ENCODE measurements around the gene OR7E24. TPM values are rescaled to one million over a fixed set of nuclear protein-coding genes. Genes with fewer than 3 reads are reported as not detected.

The OR7E24 gene
- total RNA-seq (2022; extraction: Qiagen RNA extraction): not detected in 5 replicates

GRCh38 chr19:9250630-9251029 lies at the start of gene OR7E24:
TSS of gene OR7E24 (plus strand) at chr19:9250930. CDS start at chr19:9251044, 114 bp downstream.

DNA sequence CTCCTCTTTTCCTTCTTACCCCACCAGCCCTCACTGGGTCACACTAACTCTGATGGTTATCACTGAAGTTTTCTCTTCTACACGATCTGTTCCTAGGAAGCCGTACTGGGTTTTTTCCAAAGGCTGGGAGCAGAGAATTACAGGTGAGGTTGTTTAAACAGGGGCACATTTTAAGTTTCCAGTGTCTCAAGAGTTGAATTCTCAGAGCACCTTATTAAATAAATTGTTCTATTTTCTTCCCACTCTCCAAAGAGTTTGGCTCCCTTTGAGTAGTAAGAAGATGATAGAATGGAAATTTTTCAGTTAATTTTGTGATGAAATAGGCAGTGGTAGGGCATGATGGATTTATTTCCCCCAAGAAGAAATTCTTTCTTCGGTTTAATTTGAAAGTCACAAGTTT lies 31.2 kb upstream of the OR7E24 start, which contains the start of gene OR7D4:
OR7D4 (minus strand) TSS at position 101 of the 400 bp plus-strand sequence. CDS start 4,752 bp downstream, outside the sequence.

Other genes with a start within 250 kb of the OR7E24 start
- gene MUC16, start 240.5 kb upstream of the OR7E24 start, total RNA-seq (2022; extraction: Qiagen RNA extraction): 0.02 to 0.13 TPM (median 0.05 TPM) in 5 replicates
- gene OR1M1, start 163.9 kb upstream of the OR7E24 start, total RNA-seq (2022; extraction: Qiagen RNA extraction): not detected in 5 replicates
- not detected in 5 replicates for gene OR7G2, start 143.5 kb upstream of the OR7E24 start, total RNA-seq (2022; extraction: Qiagen RNA extraction)
- gene OR7G1, start 135.2 kb upstream of the OR7E24 start, total RNA-seq (2022; extraction: Qiagen RNA extraction): not detected in 5 replicates
- not detected in 5 replicates for gene OR7G3, start 124.0 kb upstream of the OR7E24 start, total RNA-seq (2022; extraction: Qiagen RNA extraction)
- gene ZNF317, start 110.5 kb upstream of the OR7E24 start, total RNA-seq (2022; extraction: Qiagen RNA extraction): 17.2 to 23.1 TPM (median 18.9 TPM) in 5 replicates
- not detected in 5 replicates for gene OR7D2, start 72.0 kb upstream of the OR7E24 start, total RNA-seq (2022; extraction: Qiagen RNA extraction)
- not detected in 5 replicates for gene OR7D4, start 31.3 kb upstream of the OR7E24 start, total RNA-seq (2022; extraction: Qiagen RNA extraction)
- 0.70 to 2.1 TPM (median 1.4 TPM) in 5 replicates for gene ZNF699, start 58.9 kb downstream of the OR7E24 start, total RNA-seq (2022; extraction: Qiagen RNA extraction)
- gene ZNF559, start 73.2 kb downstream of the OR7E24 start, total RNA-seq (2022; extraction: Qiagen RNA extraction): 4.4 to 4.9 TPM (median 4.5 TPM) in 5 replicates
- gene ZNF177, start 112.1 kb downstream of the OR7E24 start, total RNA-seq (2022; extraction: Qiagen RNA extraction): 0.30 to 0.76 TPM (median 0.41 TPM) in 5 replicates
- 3.1 to 4.3 TPM (median 3.4 TPM) in 5 replicates for gene ZNF266, start 184.6 kb downstream of the OR7E24 start, total RNA-seq (2022; extraction: Qiagen RNA extraction)
- gene ZNF560, start 247.7 kb downstream of the OR7E24 start, total RNA-seq (2022; extraction: Qiagen RNA extraction): not detected in 5 replicates